GM21526 (cell line): ENCODE results near the gene CCDC148.
"Not testable (repeated sequence)": the region's sequence is repeated elsewhere in the genome, so short reads cannot be mapped to it uniquely, and the experiment has no call there.

ENCODE experiments used
- ATAC-seq: cut with Tn5 transposase; IDR thresholded peaks from one replicate; pipeline ENCODE4 v1.9.1; 2021; ENCODE audit warnings: moderate library complexity; ENCODE audit not compliant: unreplicated experiment, low FRiP score

CCDC148 gene

GRCh38 chr2:158378926-158379325, 77.6 kb downstream of the CCDC148 start:
- ATAC-seq: no peak

DNA sequence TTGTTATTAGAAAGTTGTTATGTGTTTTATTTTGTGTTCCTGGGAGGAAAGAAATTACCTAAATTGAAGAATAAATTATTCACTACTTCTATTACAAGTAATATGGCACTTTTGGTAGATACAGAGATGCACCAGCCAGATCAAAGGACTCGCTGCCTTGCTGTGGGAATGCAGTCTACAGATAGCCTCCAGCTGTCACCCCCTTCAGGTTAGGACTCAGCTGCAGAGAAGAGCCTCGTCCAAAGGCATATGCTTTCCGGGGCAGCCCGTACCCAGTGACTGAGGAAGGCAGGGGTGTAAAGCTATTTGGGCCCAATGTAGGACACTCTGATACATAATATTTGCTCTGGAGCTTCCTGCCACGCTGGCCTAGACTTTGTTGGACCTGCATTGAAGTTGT, 90.2 kb downstream of the CCDC148 start:
- ATAC-seq: no peak

DNA sequence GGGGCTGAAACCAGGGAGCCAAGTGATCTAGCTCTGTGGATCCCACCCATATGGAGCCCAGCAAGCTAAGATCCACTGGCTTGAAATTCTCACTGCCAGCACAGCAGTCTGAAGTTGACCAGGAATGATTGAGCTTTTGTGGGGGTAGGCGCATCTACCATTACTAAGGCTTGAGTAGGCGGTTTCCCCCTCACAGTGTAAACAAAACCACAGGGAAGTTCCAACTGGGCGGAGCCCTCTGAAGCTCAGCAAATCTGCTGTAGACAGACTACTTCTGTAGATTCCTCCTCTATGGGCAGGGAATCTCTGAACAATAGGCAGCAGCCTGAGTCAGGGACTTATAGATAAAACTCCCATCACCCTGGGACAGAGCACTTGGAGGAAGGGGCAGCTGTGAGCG, 96.7 kb downstream of the CCDC148 start:
- ATAC-seq: no peak

DNA sequence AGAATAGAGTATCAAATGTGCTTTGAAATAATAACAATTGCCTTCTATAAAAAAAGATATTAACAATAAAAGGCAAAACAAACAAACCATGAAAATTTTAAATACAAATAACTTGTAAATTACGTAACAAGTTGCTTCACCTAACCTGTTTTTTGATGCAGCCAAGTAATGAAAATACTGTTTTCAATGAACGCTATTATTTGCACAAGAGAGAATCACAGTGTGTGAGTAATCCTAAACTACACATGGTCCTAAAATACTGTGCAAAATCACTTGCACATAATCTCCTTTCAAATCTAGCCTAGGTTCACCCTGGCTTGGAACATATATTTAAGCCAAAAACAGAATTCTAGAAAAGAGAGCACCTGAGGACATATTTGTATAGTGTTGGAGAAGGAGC, 98.9 kb downstream of the CCDC148 start:
- ATAC-seq: no peak

GRCh38 chr2:158357122-158357521, 99.4 kb downstream of the CCDC148 start:
- ATAC-seq: no peak

DNA sequence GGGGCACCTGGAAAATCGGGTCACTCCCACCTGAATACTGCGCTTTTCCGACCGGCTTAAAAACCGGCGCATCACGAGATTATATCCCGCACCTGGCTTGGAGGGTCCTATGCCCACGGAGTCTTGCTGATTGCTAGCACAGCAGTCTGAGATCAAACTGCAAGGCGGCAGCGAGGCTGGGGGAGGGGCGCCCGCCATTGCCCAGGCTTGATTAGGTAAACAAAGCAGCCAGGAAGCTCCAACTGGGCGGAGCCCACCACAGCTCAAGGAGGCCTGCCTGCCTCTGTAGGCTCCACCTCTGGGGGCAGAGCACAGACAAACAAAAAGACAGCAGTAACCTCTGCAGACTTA, 105.1 kb downstream of the CCDC148 start:
- ATAC-seq: not testable (repeated sequence)

DNA sequence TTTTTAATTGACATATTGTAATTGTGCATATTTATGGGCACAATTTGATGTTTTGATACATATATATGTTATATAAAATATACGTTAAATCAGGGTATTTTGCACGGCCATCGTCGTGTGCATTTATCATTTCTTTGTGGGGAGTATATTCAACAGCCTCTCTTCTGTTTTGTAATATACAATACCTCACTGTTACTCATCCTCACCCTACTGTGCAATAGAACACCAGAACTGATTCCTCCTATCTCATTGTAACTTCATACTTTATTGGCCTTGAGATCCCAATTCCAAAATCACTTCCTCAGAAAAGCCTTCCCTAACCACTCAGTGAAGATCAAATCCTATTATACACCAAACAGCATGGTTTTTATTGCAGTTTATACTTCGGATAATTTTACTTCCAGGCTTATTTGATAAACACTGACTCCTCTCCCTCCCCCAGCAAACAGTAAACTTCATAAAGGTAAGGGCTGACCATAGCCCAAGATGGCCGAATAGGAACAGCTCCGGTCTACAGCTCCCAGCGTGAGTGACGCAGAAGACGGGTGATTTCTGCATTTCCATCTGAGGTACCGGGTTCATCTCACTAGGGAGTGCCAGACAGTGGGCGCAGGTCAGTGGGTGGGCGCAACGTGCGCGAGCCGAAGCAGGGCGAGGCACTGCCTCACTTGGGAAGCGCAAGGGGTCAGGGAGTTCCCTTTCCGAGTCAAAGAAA, 105.6 kb downstream of the CCDC148 start:
- not testable (repeated sequence) for ATAC-seq

GRCh38 chr2:158346032-158346431, 110.5 kb downstream of the CCDC148 start:
- no peak for ATAC-seq

DNA sequence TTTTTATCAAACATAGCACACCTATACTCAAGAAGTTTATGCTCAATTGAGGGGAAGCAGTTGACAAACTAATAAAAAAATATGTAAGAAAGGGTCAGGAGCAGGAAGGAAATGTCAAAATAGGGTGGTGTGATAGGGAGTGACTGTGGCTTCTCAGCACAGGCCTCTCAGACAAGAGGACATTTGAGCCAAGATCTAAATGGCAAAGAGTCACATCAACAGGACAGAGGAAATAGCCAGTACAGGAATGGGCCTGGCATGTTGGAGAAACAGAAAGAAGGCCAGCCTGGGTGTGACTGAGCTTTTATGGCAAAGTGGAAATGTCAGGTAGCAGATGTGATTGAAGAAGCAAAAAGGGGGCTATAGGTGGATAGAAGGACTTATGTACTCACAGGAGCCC, 117.0 kb downstream of the CCDC148 start:
- ATAC-seq: no peak

DNA sequence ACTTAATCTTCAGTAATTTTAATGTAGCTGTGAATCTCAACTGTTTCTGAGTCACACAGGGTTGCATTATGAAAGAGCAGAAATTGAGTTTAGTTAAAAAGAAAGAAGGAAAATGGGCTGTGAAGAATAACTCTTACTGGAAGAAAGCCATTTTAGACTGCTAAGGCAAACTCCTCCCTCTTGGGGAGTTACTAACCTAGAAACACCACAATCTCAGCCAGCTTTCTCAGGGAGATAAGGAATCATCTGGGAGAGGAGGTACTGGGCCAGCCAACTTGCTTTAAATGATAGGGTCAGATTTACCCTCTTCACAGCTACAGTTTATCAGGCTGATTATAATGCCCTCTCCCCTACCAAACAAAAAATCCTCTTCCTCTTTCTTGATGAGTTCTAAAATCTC, 119.5 kb downstream of the CCDC148 start:
- no peak for ATAC-seq

- ATAC-seq: not testable (repeated sequence)
These were observed 124.8 kb downstream of the CCDC148 start for GRCh38 chr2:158331799-158332198.

GRCh38 chr2:158325782-158326340, 130.7 kb downstream of the CCDC148 start:
- ATAC-seq: no peak

- no peak for ATAC-seq
These were observed 131.3 kb downstream of the CCDC148 start for GRCh38 chr2:158325031-158325781.

GRCh38 chr2:158323381-158323780, 133.2 kb downstream of the CCDC148 start:
- ATAC-seq: no peak

- ATAC-seq: no peak
These were observed 135.3 kb downstream of the CCDC148 start for GRCh38 chr2:158321264-158321663.

DNA sequence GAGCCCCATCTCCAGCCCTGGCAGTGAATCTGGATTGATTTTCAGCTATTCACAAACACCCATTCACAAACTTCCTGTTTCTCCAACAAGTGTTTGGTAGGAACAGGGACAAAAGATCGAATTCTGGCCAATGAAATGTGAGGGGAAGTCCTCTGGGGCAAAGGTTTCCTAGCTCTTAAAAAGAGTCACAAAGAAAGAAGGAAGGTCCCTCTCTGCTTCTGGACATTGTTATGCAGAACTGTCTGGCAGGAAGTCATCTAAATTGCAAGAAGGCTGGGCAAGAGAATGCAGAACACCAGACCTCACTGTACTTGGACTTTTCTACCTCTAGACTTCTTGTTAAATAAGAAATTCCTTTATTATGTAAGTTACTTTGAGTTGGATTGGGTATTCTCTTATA, 137.3 kb downstream of the CCDC148 start:
- ATAC-seq: no peak

GRCh38 chr2:158317642-158318041, 138.9 kb downstream of the CCDC148 start:
- ATAC-seq: no peak

DNA sequence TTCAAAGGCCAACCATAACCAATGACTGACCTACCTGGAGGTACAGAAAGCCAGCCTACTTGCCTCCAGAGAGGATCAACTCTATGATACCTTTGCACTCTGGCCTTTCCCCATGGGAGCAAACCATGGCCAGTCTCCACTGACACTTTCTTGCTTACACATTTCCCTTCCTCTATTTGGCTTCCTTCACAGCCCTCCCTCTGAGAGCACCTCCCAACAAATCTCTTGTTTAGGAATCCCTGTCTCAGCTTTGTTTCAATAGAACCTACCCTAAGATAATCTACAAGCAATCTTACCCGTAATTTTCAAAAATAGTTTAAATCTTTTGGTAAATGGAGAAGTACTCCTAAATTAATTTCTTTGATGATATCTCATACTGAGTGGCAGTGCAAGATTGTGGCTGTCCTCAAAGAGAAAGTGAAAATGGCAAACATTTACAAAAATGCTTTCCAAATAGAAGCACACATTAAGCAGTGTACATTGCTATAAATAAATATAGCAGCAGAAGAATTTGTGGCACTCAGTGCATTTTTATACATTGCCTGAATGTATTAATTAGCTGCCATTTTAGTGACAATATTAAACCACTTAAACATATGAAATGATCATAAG, 140.6 kb downstream of the CCDC148 start:
- no peak for ATAC-seq

GRCh38 chr2:158315000-158315399, 141.6 kb downstream of the CCDC148 start:
- ATAC-seq: no peak

DNA sequence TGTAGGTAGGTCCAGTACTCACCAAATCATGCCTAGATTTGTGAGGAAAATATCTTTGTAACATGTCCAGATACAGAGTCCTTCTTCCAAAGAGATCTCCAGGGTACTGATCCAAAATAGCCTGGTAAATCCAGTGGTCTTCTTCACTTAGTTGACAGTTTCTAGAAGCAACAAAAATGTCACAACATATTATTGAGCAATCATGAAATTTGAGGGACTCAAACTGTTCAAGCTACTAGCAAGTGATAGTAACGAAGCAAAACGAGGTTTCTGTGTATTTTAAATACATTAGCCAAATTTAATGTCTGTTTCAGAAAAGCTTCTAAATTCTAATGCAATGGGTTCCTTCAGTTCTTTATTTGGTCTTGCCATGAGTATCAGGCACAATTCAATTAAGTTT, 142.8 kb downstream of the CCDC148 start:
- no peak for ATAC-seq

- no peak for ATAC-seq
These were observed 143.6 kb downstream of the CCDC148 start for GRCh38 chr2:158312981-158313380.
